ENCODE measurements around the gene CYSRT1. TPM values are rescaled to one million over a fixed set of nuclear protein-coding genes. Genes with fewer than 3 reads are reported as not detected.

The CYSRT1 gene
- total and polyA plus RNA-seq, 2 donors (not counting 3 experiments of a cell fraction or from before 2014, with no cell fraction given) = 0.44 to 1.1 TPM

DNA sequence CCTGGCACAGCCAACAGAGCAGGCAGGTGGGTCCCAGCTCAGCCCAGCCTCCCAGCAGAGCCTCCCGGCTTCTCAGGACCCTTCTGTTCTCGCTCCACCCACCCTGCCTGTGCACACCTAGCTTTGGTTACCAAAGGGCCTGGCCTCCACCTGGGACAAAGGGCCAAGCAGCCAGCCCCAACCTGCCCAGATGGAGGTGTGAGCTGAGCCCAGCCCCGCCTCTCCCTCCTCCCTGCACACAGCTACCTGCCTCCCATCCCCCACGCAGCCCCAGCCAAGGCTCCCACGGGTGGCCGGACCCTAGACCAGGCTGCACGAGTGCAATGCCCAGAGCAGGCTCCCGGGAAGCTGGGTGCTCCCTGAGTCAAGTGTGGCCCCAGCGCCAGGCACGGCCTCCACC, 30.1 kb upstream of the CYSRT1 start:
- Histone ChIP-seq H4K20me1 (replicated peaks; ENCODE audit: control insufficient read depth, extremely low read depth, insufficient read depth, low read length) (no peaks in the 10 kb centered on the region), H3K27me3 (ENCODE audit: control insufficient read depth in 2 of 2, insufficient read depth in 2 of 2, low read length in 2 of 2) (no peaks in the 10 kb centered on the region), H3K27ac (ENCODE audit: insufficient read depth, low read depth, low read length) (no peak overlapping the region), H3K9me3 (replicated peaks; ENCODE audit: control insufficient read depth, insufficient read depth, low read length) (no peaks in the 10 kb centered on the region), H3K36me3 (ENCODE audit: control insufficient read depth in 2 of 2, extremely low read depth in 1 of 2, insufficient read depth in 2 of 2, low read length in 2 of 2) (peaks cover 0 to 13% of the 10 kb centered on the region in 2 experiments), H3K9ac (replicated peaks; ENCODE audit: extremely low read depth, insufficient read depth, low read length) (no peak overlapping the region), H3K79me2 (ENCODE audit: control insufficient read depth, insufficient read depth, low read length) (peaks cover 6% of the 10 kb centered on the region), H3K9me1 (replicated peaks; ENCODE audit: control insufficient read depth, extremely low read depth, insufficient read depth, low read length) (no peaks in the 10 kb centered on the region), H3K4me1 (ENCODE audit: control insufficient read depth, extremely low read depth, insufficient read depth, low read length) (peaks cover 5% of the 10 kb centered on the region), H2AFZ (ENCODE audit: low read depth, low read length) (no peak overlapping the region), H3K4me2 (ENCODE audit: insufficient read depth, low read length) (no peak overlapping the region), H3K4me3 (replicated peaks in 1 of 3; ENCODE audit: insufficient read depth in 1 of 3, low read depth in 1 of 3, low read length in 3 of 3) (no peak overlapping the region)
- DNase-seq (ENCODE audit: low read depth, low spot score) (no peak), FAIRE-seq (no peak)
- POLR2A ChIA-PET = no interaction called here
- intact Hi-C loops (cut with micrococcal nuclease) = no loop called here
- CTCF ChIA-PET = interaction anchor here (1.4 to 2.0 kb wide), 2 partner anchors 33 to 42 kb away, joined by 3 to 6 read pairs; partner anchors contain the start of gene RNF224
- BruUV-seq (replicated peaks) = no TSS peak
- TF ChIP-seq JUN (IDR thresholded peaks at IDR 0.05; ENCODE audit: borderline replicate concordance, insufficient read depth, insufficient read length, low read depth) (no peak), MAX (IDR thresholded peaks at IDR 0.05; ENCODE audit: insufficient read depth, insufficient read length) (no peak), POLR2AphosphoS5 (IDR thresholded peaks at IDR 0.05; ENCODE audit: insufficient read depth, low read depth, low read length) (no peak), EZH2 (IDR thresholded peaks at IDR 0.05; ENCODE audit: borderline replicate concordance, low read depth, low read length, severe bottlenecking) (no peak)
- dilution Hi-C loops (cut with MboI; ENCODE audit: extremely low pct_ligation_motif_present, low sequenced_read_pairs) = no loop called here

DNA sequence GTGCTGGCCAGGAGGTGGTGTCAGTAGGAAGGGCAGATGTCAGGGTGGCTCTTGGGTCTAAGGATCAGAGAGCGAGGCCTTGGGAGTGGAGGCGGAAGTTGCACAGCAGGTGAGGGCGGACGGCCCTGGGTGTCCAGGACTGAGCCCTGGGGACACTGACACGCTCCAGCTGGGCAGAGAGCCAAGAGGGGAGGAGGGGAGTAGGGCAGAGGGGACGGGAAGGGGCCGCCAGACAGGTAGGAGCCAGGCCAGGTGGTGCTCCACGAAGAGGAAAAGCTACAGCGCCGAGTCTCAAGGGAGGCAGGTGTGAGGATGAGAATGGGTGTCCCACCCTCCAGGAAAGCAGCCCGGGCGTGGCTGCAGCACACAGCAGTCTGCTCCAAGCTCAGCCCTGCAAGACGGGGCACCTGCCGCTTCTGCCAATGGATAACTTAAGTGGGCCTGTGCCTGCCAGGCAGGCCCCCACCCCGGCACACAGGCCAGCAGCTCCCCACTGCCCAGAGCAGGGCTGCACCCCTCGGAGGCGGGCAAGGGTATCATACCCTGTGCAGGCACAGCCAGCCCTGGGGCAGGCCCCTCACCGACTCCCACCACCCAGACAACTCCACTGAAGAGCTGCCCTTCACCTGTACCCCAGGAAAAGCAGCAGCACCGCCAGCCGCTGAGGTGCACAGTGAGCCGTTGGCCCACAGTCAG, 29.3 kb upstream of the CYSRT1 start:
- POLR2A ChIA-PET = no interaction called here
- CTCF ChIA-PET = interaction anchor here (1.3 to 2.0 kb wide), 3 partner anchors 31 to 41 kb away, joined by 3 to 6 read pairs (median 3); partner anchors contain the start of gene RNF224

More for the DNA sequence above, 29.3 kb upstream of the CYSRT1 start:
- peaks cover 0 to 12% of the 10 kb centered on the region in 2 experiments for H3K36me3 ChIP-seq (ENCODE audit: control insufficient read depth in 2 of 2, extremely low read depth in 1 of 2, insufficient read depth in 2 of 2, low read length in 2 of 2)
- FAIRE-seq = no peak
- no peaks in the 10 kb centered on the region for H3K9me3 ChIP-seq (replicated peaks; ENCODE audit: control insufficient read depth, insufficient read depth, low read length)
- no peak for DNase-seq (ENCODE audit: low read depth, low spot score)
- dilution Hi-C loops (cut with MboI; ENCODE audit: extremely low pct_ligation_motif_present, low sequenced_read_pairs) (no loop called here), intact Hi-C loops (cut with micrococcal nuclease) (no loop called here)
- H3K9me1 ChIP-seq (replicated peaks; ENCODE audit: control insufficient read depth, extremely low read depth, insufficient read depth, low read length) = no peaks in the 10 kb centered on the region
- H3K4me1 ChIP-seq (ENCODE audit: control insufficient read depth, extremely low read depth, insufficient read depth, low read length) = peaks cover 4% of the 10 kb centered on the region
- no peak overlapping the region for H3K4me2 ChIP-seq (ENCODE audit: insufficient read depth, low read length)
- no peaks in the 10 kb centered on the region for H4K20me1 ChIP-seq (replicated peaks; ENCODE audit: control insufficient read depth, extremely low read depth, insufficient read depth, low read length)
- BruUV-seq (replicated peaks) = no TSS peak
- no peak overlapping the region for H3K9ac ChIP-seq (replicated peaks; ENCODE audit: extremely low read depth, insufficient read depth, low read length)
- no peak overlapping the region for H3K4me3 ChIP-seq (replicated peaks in 1 of 3; ENCODE audit: insufficient read depth in 1 of 3, low read depth in 1 of 3, low read length in 3 of 3)
- peaks cover 1% of the 10 kb centered on the region for H3K79me2 ChIP-seq (ENCODE audit: control insufficient read depth, insufficient read depth, low read length)
- no peak for TF ChIP-seq GATA2 (IDR thresholded peaks at IDR 0.05; ENCODE audit: insufficient read depth, insufficient read length, low read depth, low read length)
- no peak for TF ChIP-seq MAX (IDR thresholded peaks at IDR 0.05; ENCODE audit: insufficient read depth, insufficient read length)
- TF ChIP-seq JUN (IDR thresholded peaks at IDR 0.05; ENCODE audit: borderline replicate concordance, insufficient read depth, insufficient read length, low read depth) = no peak
- TF ChIP-seq MYC (IDR thresholded peaks at IDR 0.05; ENCODE audit: low read depth, low read length) = no peak
- no peak for TF ChIP-seq FOS (IDR thresholded peaks at IDR 0.05; ENCODE audit: borderline replicate concordance, insufficient read depth, low read length)
- TF ChIP-seq EZH2 (IDR thresholded peaks at IDR 0.05; ENCODE audit: borderline replicate concordance, low read depth, low read length, severe bottlenecking) = no peak
- TF ChIP-seq POLR2A (IDR thresholded peaks at IDR 0.05; ENCODE audit: low read depth, low read length) = no peak
- TF ChIP-seq POLR2AphosphoS5 (IDR thresholded peaks at IDR 0.05; ENCODE audit: insufficient read depth, low read depth, low read length) = no peak
- TF ChIP-seq, protein P1, sequence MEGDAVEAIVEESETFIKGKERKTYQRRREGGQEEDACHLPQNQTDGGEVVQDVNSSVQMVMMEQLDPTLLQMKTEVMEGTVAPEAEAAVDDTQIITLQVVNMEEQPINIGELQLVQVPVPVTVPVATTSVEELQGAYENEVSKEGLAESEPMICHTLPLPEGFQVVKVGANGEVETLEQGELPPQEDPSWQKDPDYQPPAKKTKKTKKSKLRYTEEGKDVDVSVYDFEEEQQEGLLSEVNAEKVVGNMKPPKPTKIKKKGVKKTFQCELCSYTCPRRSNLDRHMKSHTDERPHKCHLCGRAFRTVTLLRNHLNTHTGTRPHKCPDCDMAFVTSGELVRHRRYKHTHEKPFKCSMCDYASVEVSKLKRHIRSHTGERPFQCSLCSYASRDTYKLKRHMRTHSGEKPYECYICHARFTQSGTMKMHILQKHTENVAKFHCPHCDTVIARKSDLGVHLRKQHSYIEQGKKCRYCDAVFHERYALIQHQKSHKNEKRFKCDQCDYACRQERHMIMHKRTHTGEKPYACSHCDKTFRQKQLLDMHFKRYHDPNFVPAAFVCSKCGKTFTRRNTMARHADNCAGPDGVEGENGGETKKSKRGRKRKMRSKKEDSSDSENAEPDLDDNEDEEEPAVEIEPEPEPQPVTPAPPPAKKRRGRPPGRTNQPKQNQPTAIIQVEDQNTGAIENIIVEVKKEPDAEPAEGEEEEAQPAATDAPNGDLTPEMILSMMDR (IDR thresholded peaks at IDR 0.05; ENCODE audit: extremely low read depth in 1 of 2, insufficient read depth in 1 of 2, low read depth in 1 of 2, low read length in 2 of 2) = no peak
- H3K27ac ChIP-seq (ENCODE audit: insufficient read depth, low read depth, low read length) = no peak overlapping the region
- no peak overlapping the region for H2AFZ ChIP-seq (ENCODE audit: low read depth, low read length)
- H3K27me3 ChIP-seq (ENCODE audit: control insufficient read depth in 2 of 2, insufficient read depth in 2 of 2, low read length in 2 of 2) = no peaks in the 10 kb centered on the region
